Astrocyte (in vitro differentiated cells and primary cell): ENCODE measurements around the gene FABP6. TPM values are rescaled to one million over a fixed set of nuclear protein-coding genes. Genes with fewer than 3 reads are reported as not detected.

Experiments
- DNase-seq: peaks from one replicate; pipeline ENCODE4 v3.0.0-alpha.2; 2010; ENCODE audit warnings: low read depth
- FAIRE-seq: peaks from 2 replicates; lab custom pipeline; 2011; peaks lifted over from hg19 to GRCh38; lab: Jason Lieb, UNC
- H2AFZ ChIP-seq: 2 replicates; pipeline ENCODE4 v1.6.0; 2012; ENCODE audit warnings: low read depth, low read length, inconsistent platforms
- H3K27ac ChIP-seq: 2 replicates; pipeline ENCODE4 v1.5.1; 2011; ENCODE audit warnings: low read depth, low read length, inconsistent platforms
- H3K27me3 ChIP-seq: 2 replicates; pipeline ENCODE4 v1.6.0; 2011; ENCODE audit warnings: low read length, inconsistent platforms; ENCODE audit not compliant: insufficient read depth
- H3K36me3 ChIP-seq: 2 replicates; pipeline ENCODE4 v1.5.1; 2011; ENCODE audit warnings: low read length, inconsistent platforms; ENCODE audit not compliant: insufficient read depth
- H3K4me1 ChIP-seq: 2 replicates; pipeline ENCODE4 v1.5.1; 2011; ENCODE audit warnings: low read length, inconsistent platforms; ENCODE audit not compliant: insufficient read depth
- H3K4me2 ChIP-seq: 2 replicates; pipeline ENCODE4 v1.6.0; 2012; ENCODE audit warnings: low read length, inconsistent platforms
- H3K4me3 ChIP-seq: 2 replicates; pipeline ENCODE4 v1.5.1; 2011; ENCODE audit warnings: low read depth, mild to moderate bottlenecking, low read length, inconsistent platforms; ENCODE audit not compliant: insufficient read depth
- H3K79me2 ChIP-seq: 2 replicates; pipeline ENCODE4 v1.6.0; 2012; ENCODE audit warnings: mild to moderate bottlenecking, low read length, inconsistent platforms; ENCODE audit not compliant: insufficient read depth
- H3K9ac ChIP-seq: 2 replicates; pipeline ENCODE4 v1.6.0; 2012; ENCODE audit warnings: mild to moderate bottlenecking, low read length, inconsistent platforms
- H3K9me3 ChIP-seq: 2 replicates; pipeline ENCODE4 v1.5.1; 2012; ENCODE audit warnings: low read depth, mild to moderate bottlenecking, low read length, inconsistent platforms; ENCODE audit not compliant: insufficient read depth
- H4K20me1 ChIP-seq: 2 replicates; pipeline ENCODE4 v1.6.0; 2012; ENCODE audit warnings: low read length, inconsistent platforms; ENCODE audit not compliant: insufficient read depth
- H3K27ac Mint-ChIP-seq: one replicate; pipeline ENCODE4 v1.8.0; 2021; ENCODE audit warnings: mild to moderate bottlenecking, mixed read lengths; ENCODE audit not compliant: unreplicated experiment
- H3K27me3 Mint-ChIP-seq: one replicate; pipeline ENCODE4 v1.8.0; 2021; ENCODE audit warnings: low read depth, mixed read lengths; ENCODE audit not compliant: unreplicated experiment
- H3K36me3 Mint-ChIP-seq: one replicate; pipeline ENCODE4 v1.8.0; 2021; ENCODE audit warnings: low read depth, mixed read lengths; ENCODE audit not compliant: unreplicated experiment
- H3K4me1 Mint-ChIP-seq: one replicate; pipeline ENCODE4 v1.8.0; 2021; ENCODE audit warnings: low read depth, mixed read lengths; ENCODE audit not compliant: unreplicated experiment
- H3K4me3 Mint-ChIP-seq: one replicate; pipeline ENCODE4 v1.8.0; 2021; ENCODE audit warnings: mild to moderate bottlenecking, moderate library complexity, mixed read lengths; ENCODE audit not compliant: unreplicated experiment
- H3K9me3 Mint-ChIP-seq: one replicate; pipeline ENCODE4 v1.8.0; 2021; ENCODE audit warnings: mild to moderate bottlenecking, mixed read lengths; ENCODE audit not compliant: unreplicated experiment
- CTCF ChIP-seq: IDR thresholded peaks from 2 replicates; pipeline ENCODE4 v1.5.1; 2011; ENCODE audit warnings: low read depth, mild to moderate bottlenecking, inconsistent platforms, low read length, moderate library complexity; ENCODE audit not compliant: insufficient read depth
- EZH2 ChIP-seq: IDR thresholded peaks from 2 replicates; pipeline ENCODE4 v1.6.1; 2012; ENCODE audit warnings: mild to moderate bottlenecking, low read length, inconsistent platforms; ENCODE audit not compliant: insufficient read depth
- total RNA-seq: library from RNA; stranded (reverse); gene quantifications from 2 replicates; pipeline ENCODE4 v1.2.1, GENCODE V29; 2021

Gene FABP6
- total RNA-seq, 1 donor from 2014 or later, result not detected

GRCh38 chr5:160198841-160199409 is 30.4 kb upstream of the FABP6 start:
- no peaks in the 10 kb centered on the region for H3K27me3 ChIP-seq
- no peaks in the 10 kb centered on the region for H3K79me2 ChIP-seq
- peak overlapping the region; percentile 60 for H3K9ac ChIP-seq
- DNase-seq, result no peak
- peak overlapping the region; percentile 23 for H3K27ac Mint-ChIP-seq
- H4K20me1 ChIP-seq, result no peaks in the 10 kb centered on the region
- H3K9me3 Mint-ChIP-seq, result no peaks in the 10 kb centered on the region
- no peaks in the 10 kb centered on the region for H3K36me3 ChIP-seq
- H3K27ac ChIP-seq, result no peak overlapping the region
- H2AFZ ChIP-seq, result peak overlapping the region; percentile 99
- H3K9me3 ChIP-seq, result no peaks in the 10 kb centered on the region
- H3K4me3 ChIP-seq, result no peak overlapping the region
- TF ChIP-seq EZH2 (no peak), CTCF (no peak)
- H3K4me3 Mint-ChIP-seq, result no peak overlapping the region
- H3K4me1 Mint-ChIP-seq, result peaks cover 17% of the 10 kb centered on the region
- H3K36me3 Mint-ChIP-seq, result no peaks in the 10 kb centered on the region
- peaks cover 20% of the 10 kb centered on the region for H3K4me1 ChIP-seq
- no peak for FAIRE-seq
- no peaks in the 10 kb centered on the region for H3K27me3 Mint-ChIP-seq
- peak overlapping the region; percentile 87 for H3K4me2 ChIP-seq

GRCh38 chr5:160199410-160199911 is 29.8 kb upstream of the FABP6 start:
- no peaks in the 10 kb centered on the region for H3K27me3 ChIP-seq
- Mint-ChIP-seq H3K9me3 (no peaks in the 10 kb centered on the region), H3K36me3 (no peaks in the 10 kb centered on the region), H3K27me3 (no peaks in the 10 kb centered on the region), H3K4me3 (no peak overlapping the region), H3K4me1 (peaks cover 17% of the 10 kb centered on the region), H3K27ac (peak overlapping the region; percentile 23)
- H4K20me1 ChIP-seq, result no peaks in the 10 kb centered on the region
- H3K79me2 ChIP-seq, result no peaks in the 10 kb centered on the region
- H3K4me1 ChIP-seq, result peaks cover 20% of the 10 kb centered on the region
- peak overlapping the region; percentile 44 for H3K4me3 ChIP-seq
- H3K4me2 ChIP-seq, result peak overlapping the region; percentile 87
- FAIRE-seq, result no peak
- no peaks in the 10 kb centered on the region for H3K9me3 ChIP-seq
- peak overlapping the region; percentile 99 for H2AFZ ChIP-seq
- H3K9ac ChIP-seq, result peak overlapping the region; percentile 60
- no peak overlapping the region for H3K27ac ChIP-seq
- peak; percentile 59 for TF ChIP-seq CTCF
- TF ChIP-seq EZH2, result no peak
- no peaks in the 10 kb centered on the region for H3K36me3 ChIP-seq
- no peak for DNase-seq

- no peaks in the 10 kb centered on the region for H3K9me3 ChIP-seq
- Mint-ChIP-seq H3K9me3 (no peaks in the 10 kb centered on the region), H3K27ac (no peak overlapping the region), H3K36me3 (no peaks in the 10 kb centered on the region), H3K4me3 (no peak overlapping the region), H3K4me1 (no peaks in the 10 kb centered on the region), H3K27me3 (peaks cover 9% of the 10 kb centered on the region)
- H3K4me1 ChIP-seq, result no peaks in the 10 kb centered on the region
- no peak overlapping the region for H2AFZ ChIP-seq
- no peaks in the 10 kb centered on the region for H3K79me2 ChIP-seq
- H3K4me2 ChIP-seq, result no peak overlapping the region
- H4K20me1 ChIP-seq, result no peaks in the 10 kb centered on the region
- H3K9ac ChIP-seq, result no peak overlapping the region
- no peak overlapping the region for H3K4me3 ChIP-seq
- no peak for TF ChIP-seq EZH2
- no peak for TF ChIP-seq CTCF
- H3K27me3 ChIP-seq, result no peaks in the 10 kb centered on the region
- H3K36me3 ChIP-seq, result no peaks in the 10 kb centered on the region
- H3K27ac ChIP-seq, result no peak overlapping the region
- FAIRE-seq (no peak), DNase-seq (no peak)
These were observed 22.2 kb upstream of the FABP6 start for GRCh38 chr5:160207061-160207460.
